ENCODE data around the gene PLXNA2. TPM values are rescaled to one million over a fixed set of nuclear protein-coding genes. Genes with fewer than 3 reads are reported as not detected.

PLXNA2 gene
- total RNA-seq, 4 donors from 2014 or later = 19.8 to 41.6 (median 27.9) TPM

- H3K27ac ChIP-seq (replicated peaks in 1 of 4) = no peak overlapping the region
- H3K27me3 ChIP-seq = no peaks in the 10 kb centered on the region
- intact Hi-C loops (cut with DNase I) = no loop called here
- peaks cover 19 to 32% (median 30%) of the 10 kb centered on the region in 4 donors for H3K4me1 ChIP-seq
- WGBS = 88% methylated on average over 7 of the region's 8 CpGs
- DNase-seq (ENCODE audit: extremely low spot score) = no peak
- H3K4me3 ChIP-seq = no peak overlapping the region
- H3K36me3 ChIP-seq = peaks cover 36 to 88% (median 77%) of the 10 kb centered on the region in 4 donors
- H3K9me3 ChIP-seq = no peaks in the 10 kb centered on the region
- TF ChIP-seq POLR2AphosphoS5 (IDR thresholded peaks at IDR 0.05) (no peak), POLR2A (IDR thresholded peaks at IDR 0.05; ENCODE audit: low read depth) (no peak), CTCF (IDR thresholded peaks at IDR 0.05) (no peak), EP300 (IDR thresholded peaks at IDR 0.05) (no peak)
Observed at GRCh38 chr1:208034135-208034534, 210.0 kb downstream of the PLXNA2 start.

GRCh38 chr1:208033236-208033635 lies 210.9 kb downstream of the PLXNA2 start:
- 97% methylated on average over 10 of the region's 10 CpGs for WGBS
- DNase-seq (ENCODE audit: extremely low spot score) = no peak
- Histone ChIP-seq H3K27ac (replicated peaks in 1 of 4) (no peak overlapping the region), H3K4me1 (peaks cover 19 to 37% (median 35%) of the 10 kb centered on the region in 4 donors), H3K27me3 (no peaks in the 10 kb centered on the region), H3K36me3 (peaks cover 27 to 88% (median 77%) of the 10 kb centered on the region in 4 donors), H3K4me3 (no peak overlapping the region), H3K9me3 (no peaks in the 10 kb centered on the region)
- intact Hi-C loops (cut with DNase I) = no loop called here
- TF ChIP-seq POLR2AphosphoS5 (IDR thresholded peaks at IDR 0.05) (no peak), POLR2A (IDR thresholded peaks at IDR 0.05; ENCODE audit: low read depth) (no peak), EP300 (IDR thresholded peaks at IDR 0.05) (no peak), CTCF (IDR thresholded peaks at IDR 0.05) (no peak)

GRCh38 chr1:208031932-208032320 lies 212.3 kb downstream of the PLXNA2 start:
- peak overlapping the region in 2 of 4 donors; percentile 25 to 64 for H3K27ac ChIP-seq (replicated peaks in 1 of 4)
- TF ChIP-seq EP300 (IDR thresholded peaks at IDR 0.05) = no peak
- no peak for TF ChIP-seq CTCF (IDR thresholded peaks at IDR 0.05)
- TF ChIP-seq POLR2AphosphoS5 (IDR thresholded peaks at IDR 0.05) = no peak
- no peak for TF ChIP-seq POLR2A (IDR thresholded peaks at IDR 0.05; ENCODE audit: low read depth)
- H3K36me3 ChIP-seq = peaks cover 18 to 88% (median 76%) of the 10 kb centered on the region in 4 donors

GRCh38 chr1:208031316-208031931 lies 212.8 kb downstream of the PLXNA2 start:
- TF ChIP-seq CTCF (IDR thresholded peaks at IDR 0.05) (no peak), POLR2AphosphoS5 (IDR thresholded peaks at IDR 0.05) (no peak), POLR2A (IDR thresholded peaks at IDR 0.05; ENCODE audit: low read depth) (no peak), EP300 (IDR thresholded peaks at IDR 0.05) (no peak)
- Histone ChIP-seq H3K4me1 (peaks cover 19 to 37% (median 35%) of the 10 kb centered on the region in 4 donors), H3K9me3 (no peaks in the 10 kb centered on the region), H3K27ac (replicated peaks in 1 of 4) (peak overlapping the region in 3 of 4 donors; percentile 64 to 80 (median 66)), H3K27me3 (no peaks in the 10 kb centered on the region), H3K36me3 (peaks cover 18 to 88% (median 75%) of the 10 kb centered on the region in 4 donors), H3K4me3 (no peak overlapping the region)
- DNase-seq (ENCODE audit: extremely low spot score) = no peak
- intact Hi-C loops (cut with DNase I) = no loop called here
- 80% methylated on average over 10 of the region's 10 CpGs for WGBS

More at GRCh38 chr1:208031932-208032320, 212.3 kb downstream of the PLXNA2 start:
- Histone ChIP-seq H3K9me3 (no peaks in the 10 kb centered on the region), H3K4me3 (no peak overlapping the region), H3K27me3 (no peaks in the 10 kb centered on the region), H3K4me1 (peaks cover 19 to 37% (median 35%) of the 10 kb centered on the region in 4 donors)
- intact Hi-C loops (cut with DNase I) = no loop called here
- WGBS = 70% methylated on average over 4 of the region's 4 CpGs
- DNase-seq (ENCODE audit: extremely low spot score) = no peak
